ENCODE data around the gene SEC16B.

Gene SEC16B

DNA sequence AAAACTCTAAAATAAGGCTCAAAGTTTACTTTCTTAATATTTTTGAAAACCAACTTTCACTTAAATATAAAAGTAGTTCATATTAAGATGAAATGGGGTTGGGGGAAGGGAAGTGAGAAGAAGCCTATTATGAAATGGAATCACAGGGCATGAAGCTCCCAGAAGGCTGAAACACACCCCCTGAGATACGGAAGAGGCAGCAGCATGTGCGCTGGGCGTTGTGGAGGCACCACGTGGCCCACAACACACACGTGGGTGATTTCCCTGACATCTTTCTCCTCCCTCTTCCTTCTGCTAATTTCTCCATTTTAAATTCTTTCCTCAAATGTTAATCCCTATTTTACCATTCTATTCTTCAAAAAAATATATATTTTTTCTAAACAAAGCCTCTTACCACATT, 35.6 kb upstream of the SEC16B start:
- TF ChIP-seq, protein P1, sequence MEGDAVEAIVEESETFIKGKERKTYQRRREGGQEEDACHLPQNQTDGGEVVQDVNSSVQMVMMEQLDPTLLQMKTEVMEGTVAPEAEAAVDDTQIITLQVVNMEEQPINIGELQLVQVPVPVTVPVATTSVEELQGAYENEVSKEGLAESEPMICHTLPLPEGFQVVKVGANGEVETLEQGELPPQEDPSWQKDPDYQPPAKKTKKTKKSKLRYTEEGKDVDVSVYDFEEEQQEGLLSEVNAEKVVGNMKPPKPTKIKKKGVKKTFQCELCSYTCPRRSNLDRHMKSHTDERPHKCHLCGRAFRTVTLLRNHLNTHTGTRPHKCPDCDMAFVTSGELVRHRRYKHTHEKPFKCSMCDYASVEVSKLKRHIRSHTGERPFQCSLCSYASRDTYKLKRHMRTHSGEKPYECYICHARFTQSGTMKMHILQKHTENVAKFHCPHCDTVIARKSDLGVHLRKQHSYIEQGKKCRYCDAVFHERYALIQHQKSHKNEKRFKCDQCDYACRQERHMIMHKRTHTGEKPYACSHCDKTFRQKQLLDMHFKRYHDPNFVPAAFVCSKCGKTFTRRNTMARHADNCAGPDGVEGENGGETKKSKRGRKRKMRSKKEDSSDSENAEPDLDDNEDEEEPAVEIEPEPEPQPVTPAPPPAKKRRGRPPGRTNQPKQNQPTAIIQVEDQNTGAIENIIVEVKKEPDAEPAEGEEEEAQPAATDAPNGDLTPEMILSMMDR (IDR thresholded peaks at IDR 0.05), result no peak
- H3K27ac ChIP-seq, result no peak overlapping the region
- H3K4me3 ChIP-seq (ENCODE audit: low read depth, low read length), result no peak overlapping the region
- no peaks in the 10 kb centered on the region for H3K79me2 ChIP-seq
- H3K27me3 ChIP-seq (ENCODE audit: control insufficient read depth, insufficient read depth, low read length), result no peaks in the 10 kb centered on the region
- H2AFZ ChIP-seq, result no peak overlapping the region
- H3K4me1 ChIP-seq, result no peaks in the 10 kb centered on the region
- no peaks in the 10 kb centered on the region for H3K36me3 ChIP-seq (ENCODE audit: control insufficient read depth, insufficient read depth, low read length)
- no peaks in the 10 kb centered on the region for H3K9me3 ChIP-seq (ENCODE audit: control insufficient read depth, low read length)
- H3K9ac ChIP-seq, result no peak overlapping the region
- H3K4me2 ChIP-seq (ENCODE audit: low read length), result no peak overlapping the region

DNA sequence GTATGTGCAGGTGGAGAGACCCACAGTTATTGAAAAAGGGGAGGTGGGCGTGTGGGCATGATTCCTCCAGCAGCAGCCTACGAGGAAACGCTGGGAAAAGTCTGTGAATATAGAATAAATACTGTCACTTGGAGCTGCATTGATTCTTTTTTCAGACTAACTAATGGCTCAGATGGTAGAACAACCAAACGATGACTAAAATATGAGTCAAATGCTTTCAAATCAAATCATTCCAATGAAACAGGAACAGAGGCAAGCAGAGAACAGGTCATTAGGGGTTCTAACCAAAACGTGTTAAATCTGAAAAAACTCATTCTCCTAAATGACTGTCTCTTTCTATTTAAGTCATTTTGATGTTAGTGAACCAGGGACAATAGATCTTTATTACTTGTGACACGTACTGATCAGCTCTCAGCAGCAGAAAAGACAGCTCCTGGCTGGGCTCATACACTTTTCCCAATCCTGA, 35.1 kb upstream of the SEC16B start:
- H3K9me3 ChIP-seq (ENCODE audit: control insufficient read depth, low read length), result no peaks in the 10 kb centered on the region
- no peaks in the 10 kb centered on the region for H3K36me3 ChIP-seq (ENCODE audit: control insufficient read depth, insufficient read depth, low read length)
- H3K27me3 ChIP-seq (ENCODE audit: control insufficient read depth, insufficient read depth, low read length), result no peaks in the 10 kb centered on the region
- H2AFZ ChIP-seq, result no peak overlapping the region
- H3K9ac ChIP-seq, result no peak overlapping the region
- H3K4me1 ChIP-seq, result no peaks in the 10 kb centered on the region
- no peak overlapping the region for H3K27ac ChIP-seq
- TF ChIP-seq, protein P1 (IDR thresholded peaks at IDR 0.05), result no peak
- no peaks in the 10 kb centered on the region for H3K79me2 ChIP-seq
- H3K4me2 ChIP-seq (ENCODE audit: low read length), result no peak overlapping the region
- H3K4me3 ChIP-seq (ENCODE audit: low read depth, low read length), result no peak overlapping the region

DNA sequence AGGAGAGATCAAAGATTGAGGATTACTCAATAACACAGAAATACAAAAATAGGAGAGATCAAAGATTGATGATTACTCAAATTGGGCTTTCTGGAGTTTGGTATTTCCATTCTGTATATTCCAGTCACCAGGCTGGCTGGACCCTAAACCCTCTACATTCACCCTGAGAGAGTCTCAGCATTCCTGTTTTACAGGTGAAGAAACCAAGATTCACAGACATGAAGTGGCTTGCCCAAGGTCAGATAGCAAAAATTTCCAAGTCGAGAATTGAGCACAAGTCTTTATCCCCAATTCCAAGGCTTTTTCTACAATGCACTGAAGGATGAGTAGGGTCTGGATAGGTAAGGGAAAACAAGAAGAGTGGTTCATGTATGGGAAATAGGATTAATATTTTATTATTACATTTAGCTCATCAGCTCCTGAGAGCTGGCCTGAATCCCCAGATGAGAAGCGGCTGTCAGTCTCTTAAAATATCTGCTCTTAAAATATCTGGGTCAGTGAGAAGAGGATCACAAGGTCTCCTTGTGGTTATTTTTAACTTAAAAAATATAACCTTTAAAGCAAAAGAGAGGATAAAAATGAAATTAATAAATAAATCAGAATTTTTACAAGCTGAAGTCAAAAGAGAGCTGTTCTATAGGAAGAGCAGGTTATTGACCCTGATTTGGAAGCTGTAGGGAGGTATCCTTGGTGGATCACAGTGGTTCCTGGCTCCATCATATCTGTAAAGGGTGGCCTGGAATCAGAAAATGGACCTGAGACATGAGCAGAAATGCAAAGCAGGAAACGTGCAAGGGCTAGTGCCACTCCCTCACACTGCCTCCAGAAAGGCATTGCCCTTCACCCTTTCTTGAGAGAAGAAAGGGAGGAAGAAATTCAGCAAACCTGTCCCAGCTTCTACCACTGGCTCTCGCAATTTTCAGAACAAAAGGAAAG, 29.1 kb upstream of the SEC16B start:
- TF ChIP-seq, protein P1 (IDR thresholded peaks at IDR 0.05), result no peak
- H2AFZ ChIP-seq, result no peak overlapping the region
- H3K9ac ChIP-seq, result no peak overlapping the region
- no peaks in the 10 kb centered on the region for H3K27me3 ChIP-seq (ENCODE audit: control insufficient read depth, insufficient read depth, low read length)
- H3K4me2 ChIP-seq (ENCODE audit: low read length), result no peak overlapping the region
- no peaks in the 10 kb centered on the region for H3K79me2 ChIP-seq
- no peaks in the 10 kb centered on the region for H3K4me1 ChIP-seq
- no peak overlapping the region for H3K4me3 ChIP-seq (ENCODE audit: low read depth, low read length)
- no peak overlapping the region for H3K27ac ChIP-seq
- H3K36me3 ChIP-seq (ENCODE audit: control insufficient read depth, insufficient read depth, low read length), result no peaks in the 10 kb centered on the region
- H3K9me3 ChIP-seq (ENCODE audit: control insufficient read depth, low read length), result no peaks in the 10 kb centered on the region

DNA sequence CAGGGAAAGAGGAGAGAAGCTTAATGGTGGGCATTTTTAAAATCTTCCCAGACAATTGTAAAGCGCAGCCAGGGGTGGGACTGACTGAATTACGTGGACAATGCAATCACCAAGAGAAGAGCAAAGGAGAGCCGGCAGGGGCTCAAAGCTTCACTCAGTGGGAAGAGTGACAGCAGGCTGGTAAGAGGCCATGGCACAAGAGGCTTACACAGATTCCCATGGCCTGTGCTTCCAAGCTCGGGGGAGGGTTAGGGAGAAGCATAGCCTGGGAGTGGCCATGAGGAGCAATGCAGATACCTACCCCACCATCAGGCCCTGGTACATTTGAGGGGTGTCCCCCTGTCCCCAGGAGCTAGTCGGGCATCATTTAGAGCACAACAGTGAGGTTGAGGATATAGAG, 27.1 kb upstream of the SEC16B start:
- no peaks in the 10 kb centered on the region for H3K4me1 ChIP-seq
- no peak overlapping the region for H2AFZ ChIP-seq
- TF ChIP-seq, protein P1 (IDR thresholded peaks at IDR 0.05), result no peak
- H3K9me3 ChIP-seq (ENCODE audit: control insufficient read depth, low read length), result no peaks in the 10 kb centered on the region
- H3K27ac ChIP-seq, result no peak overlapping the region
- H3K79me2 ChIP-seq, result no peaks in the 10 kb centered on the region
- H3K4me3 ChIP-seq (ENCODE audit: low read depth, low read length), result no peak overlapping the region
- H3K27me3 ChIP-seq (ENCODE audit: control insufficient read depth, insufficient read depth, low read length), result no peaks in the 10 kb centered on the region
- H3K9ac ChIP-seq, result no peak overlapping the region
- H3K36me3 ChIP-seq (ENCODE audit: control insufficient read depth, insufficient read depth, low read length), result no peaks in the 10 kb centered on the region
- H3K4me2 ChIP-seq (ENCODE audit: low read length), result no peak overlapping the region

Data from parathyroid adenoma (tissue), 2 donors.